T47D (cell line): Measurements from ENCODE around the gene MAP3K1.

Source experiments
- DNase-seq, 2 experiments: peaks; one replicate each; pipeline versions ENCODE4 v3.0.0 to v3.0.0-alpha.2; 2011 to 2012; ENCODE audit warnings: low read depth in 1 of 2, low spot score in 1 of 2
- JUND ChIP-seq: IDR thresholded peaks from 2 replicates; pipeline ENCODE4 v1.6.1; 2012; ENCODE audit warnings: low read depth
- in situ Hi-C: cut with HindIII; loops from 2 replicates; pipeline ENCODE4 v1.10.0; 2016; ENCODE audit warnings: low sequenced_read_pairs, low pct_unique_long_range_greater_than_20kb

MAP3K1 gene

GRCh38 chr5:56856541-56857178, 41.3 kb downstream of the MAP3K1 start:
- no peak for TF ChIP-seq JUND
- in situ Hi-C loops = no loop called here
- DNase-seq = no peak

GRCh38 chr5:56858777-56859442, 43.6 kb downstream of the MAP3K1 start:
- no peak for TF ChIP-seq JUND
- in situ Hi-C loops = no loop called here
- no peak for DNase-seq

GRCh38 chr5:56861893-56862485, 46.6 kb downstream of the MAP3K1 start:
- in situ Hi-C loops = no loop called here

GRCh38 chr5:56862909-56863308, 47.6 kb downstream of the MAP3K1 start:
- TF ChIP-seq JUND = no peak
- in situ Hi-C loops = no loop called here
- DNase-seq = peak in 1 of 2 experiments; percentile 55

More at GRCh38 chr5:56861893-56862485, 46.6 kb downstream of the MAP3K1 start:
- TF ChIP-seq JUND = no peak
- no peak for DNase-seq

- in situ Hi-C loops = no loop called here
- no peak for TF ChIP-seq JUND
- DNase-seq = no peak
Measured at GRCh38 chr5:56871777-56872176, 56.4 kb downstream of the MAP3K1 start.

- no peak for TF ChIP-seq JUND
- DNase-seq = no peak
- in situ Hi-C loops = no loop called here
Measured at GRCh38 chr5:56873056-56873455, 57.7 kb downstream of the MAP3K1 start.

- in situ Hi-C loops = no loop called here
- no peak for DNase-seq
- TF ChIP-seq JUND = no peak
Measured at GRCh38 chr5:56876327-56876726, 61.0 kb downstream of the MAP3K1 start.

- in situ Hi-C loops = no loop called here
- no peak for TF ChIP-seq JUND
- no peak for DNase-seq
Measured at GRCh38 chr5:56881571-56881970, 66.2 kb downstream of the MAP3K1 start.

GRCh38 chr5:56893251-56893951, 78.1 kb downstream of the MAP3K1 start:
- TF ChIP-seq JUND = no peak
- no peak for DNase-seq
- in situ Hi-C loops = no loop called here

- no peak for DNase-seq
- in situ Hi-C loops = no loop called here
- no peak for TF ChIP-seq JUND
Measured at GRCh38 chr5:56896763-56897162, 81.4 kb downstream of the MAP3K1 start.

GRCh38 chr5:56898213-56898612, 82.9 kb downstream of the MAP3K1 start:
- TF ChIP-seq JUND = no peak
- in situ Hi-C loops = no loop called here
- DNase-seq = no peak

GRCh38 chr5:56900395-56900794, 85.0 kb downstream of the MAP3K1 start:
- in situ Hi-C loops = no loop called here
- TF ChIP-seq JUND = no peak
- no peak for DNase-seq
